Measurements from ENCODE around the gene PAM.

- TF ChIP-seq, protein P1, sequence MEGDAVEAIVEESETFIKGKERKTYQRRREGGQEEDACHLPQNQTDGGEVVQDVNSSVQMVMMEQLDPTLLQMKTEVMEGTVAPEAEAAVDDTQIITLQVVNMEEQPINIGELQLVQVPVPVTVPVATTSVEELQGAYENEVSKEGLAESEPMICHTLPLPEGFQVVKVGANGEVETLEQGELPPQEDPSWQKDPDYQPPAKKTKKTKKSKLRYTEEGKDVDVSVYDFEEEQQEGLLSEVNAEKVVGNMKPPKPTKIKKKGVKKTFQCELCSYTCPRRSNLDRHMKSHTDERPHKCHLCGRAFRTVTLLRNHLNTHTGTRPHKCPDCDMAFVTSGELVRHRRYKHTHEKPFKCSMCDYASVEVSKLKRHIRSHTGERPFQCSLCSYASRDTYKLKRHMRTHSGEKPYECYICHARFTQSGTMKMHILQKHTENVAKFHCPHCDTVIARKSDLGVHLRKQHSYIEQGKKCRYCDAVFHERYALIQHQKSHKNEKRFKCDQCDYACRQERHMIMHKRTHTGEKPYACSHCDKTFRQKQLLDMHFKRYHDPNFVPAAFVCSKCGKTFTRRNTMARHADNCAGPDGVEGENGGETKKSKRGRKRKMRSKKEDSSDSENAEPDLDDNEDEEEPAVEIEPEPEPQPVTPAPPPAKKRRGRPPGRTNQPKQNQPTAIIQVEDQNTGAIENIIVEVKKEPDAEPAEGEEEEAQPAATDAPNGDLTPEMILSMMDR (conservative IDR thresholded peaks at IDR 0.05; ENCODE audit: low read depth, low read length): no peak
- TF ChIP-seq EZH2 (IDR thresholded peaks at IDR 0.05; ENCODE audit: borderline replicate concordance, low read depth, low read length, poor library complexity, severe bottlenecking): no peak
These were observed 23.4 kb upstream of the PAM start for GRCh38 chr5:102731693-102732092.

All from A673 (cell line).